Activated T-helper 1 cell treated with anti-CD3 and anti-CD28 coated beads, Interleukin-2, amount 50 U/mL, for 16 hours (primary cell): ENCODE measurements around the gene C3orf52.

Source experiments
- DNase-seq, 2 donors: peaks; one replicate each; pipeline ENCODE4 v3.0.0-alpha.2; 2020; ENCODE audit warnings: low read depth in 1 of 2, low spot score in 1 of 2

C3orf52 gene

GRCh38 chr3:112117841-112118571, 31.8 kb downstream of the C3orf52 start:
- no peak for DNase-seq

- no peak for DNase-seq
Measured at GRCh38 chr3:112119962-112120836, 34.0 kb downstream of the C3orf52 start.

GRCh38 chr3:112121577-112122547, 35.7 kb downstream of the C3orf52 start:
- DNase-seq: no peak

- DNase-seq: no peak
Measured at GRCh38 chr3:112122870-112123269, 36.7 kb downstream of the C3orf52 start.

GRCh38 chr3:112123548-112123947, 37.4 kb downstream of the C3orf52 start:
- DNase-seq: no peak

GRCh38 chr3:112124907-112125607, 38.9 kb downstream of the C3orf52 start:
- DNase-seq: no peak

GRCh38 chr3:112126511-112126911, 40.3 kb downstream of the C3orf52 start:
- no peak for DNase-seq

- DNase-seq: no peak
Measured at GRCh38 chr3:112127522-112128494, 41.6 kb downstream of the C3orf52 start.

GRCh38 chr3:112128843-112129727, 42.9 kb downstream of the C3orf52 start:
- peak in 1 of 2 donors; percentile 19 for DNase-seq

- no peak for DNase-seq
Measured at GRCh38 chr3:112129925-112130637, 43.9 kb downstream of the C3orf52 start.

GRCh38 chr3:112130638-112130993, 44.4 kb downstream of the C3orf52 start:
- DNase-seq: no peak

GRCh38 chr3:112131111-112131510, 44.9 kb downstream of the C3orf52 start:
- no peak for DNase-seq

- DNase-seq: no peak
Measured at GRCh38 chr3:112132088-112132487, 45.9 kb downstream of the C3orf52 start.

GRCh38 chr3:112132554-112132953, 46.4 kb downstream of the C3orf52 start:
- DNase-seq: no peak

- peak; percentile 35 to 48 for DNase-seq
Measured at GRCh38 chr3:112132975-112133448, 46.8 kb downstream of the C3orf52 start, which contains the start of gene GCSAM. Gene GCSAM (minus strand): TSS chr3:112133248. CDS start chr3:112133120, 128 bp downstream.

GRCh38 chr3:112133626-112134334, 47.6 kb downstream of the C3orf52 start:
- DNase-seq: no peak
